Left forelimb (tissue), 1 donor: ENCODE measurements around the gene CLEC5A.
"Not testable (repeated sequence)": the region's sequence is repeated elsewhere in the genome, so short reads cannot be mapped to it uniquely, and the experiment has no call there.

Source experiments
- DNase-seq: peaks from one replicate; pipeline ENCODE4 v3.0.0-alpha.2; 2018; ENCODE audit warnings: low spot score

CLEC5A gene

DNA sequence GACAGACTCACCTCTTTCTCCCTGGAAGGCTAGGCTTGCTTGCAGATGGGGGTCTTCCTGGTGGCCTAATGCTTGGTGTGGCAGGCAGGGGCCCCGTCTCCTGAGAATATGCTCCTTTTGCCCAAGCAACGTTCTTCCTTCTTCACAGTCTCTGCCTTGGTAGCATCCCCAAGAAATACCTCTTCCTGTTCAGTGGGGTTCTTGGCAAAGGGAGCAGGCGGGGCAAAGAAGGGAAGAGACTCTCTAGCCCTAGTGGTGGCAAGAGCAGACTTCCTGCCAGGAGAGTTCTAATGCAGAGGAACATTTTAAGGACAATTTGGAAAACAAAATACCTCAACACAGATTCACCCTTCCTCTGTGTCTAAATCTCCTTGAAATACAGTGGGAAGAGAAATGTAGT is at the start of gene CLEC5A:
CLEC5A (minus strand) TSS at position 179 of the 400 bp plus-strand sequence. CDS start 682 bp downstream, outside the sequence.
- DNase-seq, result no peak

GRCh38 chr7:141993354-141993753 is 46.6 kb upstream of the CLEC5A start:
- no peak for DNase-seq

DNA sequence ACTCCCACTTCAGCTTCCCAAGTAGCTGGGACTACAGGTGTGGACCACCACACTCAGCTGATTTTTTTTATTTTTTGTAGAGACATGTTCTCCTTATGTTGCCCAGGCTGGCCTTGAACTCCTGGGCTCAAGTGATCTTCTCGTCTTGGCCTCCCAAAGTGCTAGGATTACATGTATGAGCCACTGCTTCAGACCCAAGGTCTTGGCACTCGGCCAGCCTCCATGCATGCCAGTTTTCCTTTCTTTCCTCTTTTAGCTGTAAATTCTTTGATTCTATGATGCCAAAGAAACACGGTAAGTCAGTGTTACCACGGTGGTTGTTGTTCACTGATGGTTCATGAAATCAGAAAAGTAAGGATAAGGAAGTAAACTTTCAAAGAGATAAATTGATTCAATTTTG is 45.9 kb upstream of the CLEC5A start:
- no peak for DNase-seq

DNA sequence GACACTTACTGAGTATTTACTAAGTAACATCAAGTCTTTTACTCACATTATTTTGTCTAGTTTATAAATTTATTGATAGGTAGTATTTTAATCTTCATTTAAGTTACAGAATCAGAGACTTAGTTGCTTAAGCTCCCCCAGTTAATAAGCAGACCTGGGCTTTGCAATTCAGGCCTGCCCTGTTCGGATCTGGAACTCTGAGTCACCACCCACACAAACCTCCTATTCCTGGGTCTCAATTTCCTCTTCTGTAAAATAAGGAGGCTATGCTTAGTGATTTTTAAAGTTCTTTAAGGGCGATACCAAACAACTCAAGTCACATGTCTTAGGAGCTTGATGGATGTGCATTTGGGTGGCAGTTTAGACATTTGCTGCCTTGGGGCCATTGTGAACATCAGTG is 45.4 kb upstream of the CLEC5A start:
- DNase-seq, result no peak

- DNase-seq, result no peak
These were observed 44.4 kb upstream of the CLEC5A start for GRCh38 chr7:141991140-141991539.

DNA sequence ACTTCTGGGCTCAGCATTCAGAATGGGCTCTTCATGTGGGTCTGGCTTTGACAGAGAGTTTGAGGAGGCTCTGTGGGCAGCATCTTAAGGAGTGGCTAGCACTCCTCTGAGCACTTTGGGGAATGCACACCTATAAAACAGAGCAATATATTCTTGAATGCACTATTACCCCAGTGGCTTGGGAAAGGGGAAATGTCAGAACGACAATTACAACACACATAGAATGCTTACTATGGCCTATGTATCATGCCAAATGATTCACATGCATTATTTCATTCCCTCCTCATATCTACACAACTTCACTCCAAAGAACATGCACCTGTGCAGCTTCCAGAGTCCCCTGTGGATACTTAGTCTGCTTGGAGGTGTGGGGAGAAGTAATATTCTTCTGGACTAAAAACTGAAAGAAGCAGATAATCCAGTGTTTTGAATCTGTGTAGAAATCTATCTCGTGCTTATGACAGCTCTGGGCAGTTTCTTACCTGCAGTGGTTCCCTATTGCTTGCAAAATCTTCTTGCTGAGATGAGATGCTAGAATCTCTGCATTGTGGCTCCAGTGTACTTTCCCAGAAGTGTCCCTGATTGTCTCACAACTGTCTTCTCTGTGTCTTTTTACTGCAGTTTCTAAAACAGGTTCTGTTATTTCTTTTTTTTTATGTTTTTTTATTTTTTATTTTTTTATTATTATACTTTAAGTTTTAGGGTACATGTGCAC is 43.4 kb upstream of the CLEC5A start:
- DNase-seq, result no peak

GRCh38 chr7:141987803-141988202 is 41.0 kb upstream of the CLEC5A start:
- DNase-seq, result not testable (repeated sequence)

- DNase-seq, result no peak
These were observed 40.1 kb upstream of the CLEC5A start for GRCh38 chr7:141986923-141987322.

DNA sequence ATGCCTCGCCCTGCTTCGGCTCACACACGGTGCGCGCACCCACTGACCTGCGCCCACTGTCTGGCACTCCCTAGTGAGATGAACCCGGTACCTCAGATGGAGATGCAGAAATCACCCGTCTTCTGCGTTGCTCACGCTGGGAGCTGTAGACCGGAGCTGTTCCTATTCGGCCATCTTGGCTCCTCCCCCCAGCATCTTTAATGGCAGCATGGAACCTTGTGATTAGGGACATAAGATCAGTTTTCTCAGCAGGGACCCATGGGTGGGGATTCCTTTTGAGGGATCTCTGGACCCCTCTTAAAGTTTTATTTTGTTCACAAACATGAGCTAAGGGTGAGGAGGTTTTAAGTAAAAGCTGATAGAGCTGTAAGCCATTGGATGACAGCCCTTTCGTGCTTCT is 39.2 kb upstream of the CLEC5A start:
- not testable (repeated sequence) for DNase-seq

GRCh38 chr7:141979568-141979967 is 32.8 kb upstream of the CLEC5A start:
- DNase-seq, result no peak

- DNase-seq, result no peak
These were observed 31.6 kb upstream of the CLEC5A start for GRCh38 chr7:141978351-141978750.

DNA sequence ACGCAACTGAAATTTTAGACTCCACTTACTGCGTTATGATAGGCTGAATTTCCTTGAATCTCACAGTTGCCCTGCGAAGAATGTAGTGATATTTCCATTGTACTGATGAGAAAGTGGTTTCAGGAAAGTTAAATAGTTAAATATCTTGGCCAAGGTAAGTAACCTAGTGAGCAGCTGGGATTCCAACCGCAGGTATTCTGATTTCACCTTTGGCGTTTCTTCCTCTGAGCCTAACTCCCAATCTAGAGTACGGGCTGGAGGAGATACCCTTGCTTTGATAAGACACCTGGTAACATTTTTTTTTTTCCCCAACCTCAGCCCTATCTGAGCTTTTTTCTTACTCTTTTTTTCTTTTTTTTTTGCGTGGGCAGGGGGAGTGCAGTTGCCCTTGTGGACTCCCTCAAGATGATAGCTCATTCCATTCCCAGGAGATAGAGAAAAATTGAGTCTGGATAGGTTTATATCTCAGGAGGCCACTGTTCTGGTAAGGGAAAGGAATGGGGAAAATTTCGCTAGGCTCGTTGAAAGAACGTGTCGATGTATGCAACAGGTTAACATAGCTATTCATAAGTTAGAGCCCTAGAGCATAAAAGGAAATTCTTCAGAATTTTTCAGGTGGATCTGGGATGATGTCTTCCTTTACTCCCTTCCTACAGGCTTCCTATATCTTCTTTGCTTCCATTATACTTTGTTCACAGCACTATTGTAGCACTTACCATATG is 29.9 kb upstream of the CLEC5A start:
- no peak for DNase-seq

DNA sequence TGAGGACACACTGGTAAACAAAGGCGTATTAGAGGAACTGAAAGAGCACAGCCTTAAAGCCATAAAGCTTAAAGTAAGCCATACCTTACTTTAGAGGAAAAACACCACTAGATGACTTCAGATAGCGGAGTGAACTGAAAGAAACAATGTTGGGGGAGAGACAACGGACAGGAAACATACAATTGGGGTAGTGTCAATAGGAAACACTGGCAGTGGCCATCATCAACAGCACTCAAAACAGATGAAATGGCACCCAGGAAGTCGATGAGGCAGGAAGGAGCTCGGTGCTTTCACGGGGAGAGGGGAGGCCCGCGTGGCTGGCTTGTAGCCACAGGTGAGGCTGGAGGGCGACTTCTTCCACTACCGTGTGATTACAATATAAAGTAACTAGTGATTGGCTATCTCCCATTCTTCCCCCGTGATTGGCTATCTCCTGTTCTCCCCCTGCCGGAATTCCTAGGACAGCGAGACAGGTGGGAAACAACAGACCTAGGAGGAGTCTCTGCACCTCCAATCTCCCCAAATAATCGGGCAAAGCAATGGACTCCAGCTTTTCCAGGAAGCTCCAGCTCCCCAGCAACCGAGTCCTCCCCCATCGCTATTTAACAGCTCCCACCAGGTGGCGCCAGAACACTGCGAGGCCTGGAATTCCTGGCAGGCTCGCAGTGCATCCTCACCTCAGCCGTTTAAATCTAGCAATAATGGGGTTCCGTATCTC is 29.2 kb upstream of the CLEC5A start:
- no peak for DNase-seq

GRCh38 chr7:141974831-141975230 is 28.1 kb upstream of the CLEC5A start:
- no peak for DNase-seq

DNA sequence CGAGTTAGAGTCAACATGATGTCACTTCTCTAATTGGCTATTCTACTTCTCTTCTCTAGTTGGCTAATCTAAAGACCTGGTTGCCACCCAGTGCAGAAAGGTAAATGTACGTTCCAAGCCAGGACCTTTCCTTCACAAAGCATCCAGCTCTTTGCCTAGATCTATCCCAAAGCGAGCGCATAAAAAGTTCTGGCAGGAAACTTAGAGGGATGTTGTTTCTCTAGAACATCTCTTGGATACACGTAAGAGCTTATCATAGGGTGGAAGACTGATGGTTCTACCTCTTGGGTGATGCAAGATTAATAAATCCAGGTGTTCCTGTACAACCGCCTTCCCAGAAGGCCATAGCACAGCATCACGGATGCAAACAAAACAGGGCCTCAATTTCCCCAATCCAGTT is 26.9 kb upstream of the CLEC5A start, which contains the start of gene TAS2R38:
TAS2R38 (minus strand) TSS at position 101 of the 400 bp plus-strand sequence; CDS start at position 17, 84 bp downstream.
- no peak for DNase-seq

GRCh38 chr7:141960687-141961422 is 14.1 kb upstream of the CLEC5A start:
- no peak for DNase-seq

DNA sequence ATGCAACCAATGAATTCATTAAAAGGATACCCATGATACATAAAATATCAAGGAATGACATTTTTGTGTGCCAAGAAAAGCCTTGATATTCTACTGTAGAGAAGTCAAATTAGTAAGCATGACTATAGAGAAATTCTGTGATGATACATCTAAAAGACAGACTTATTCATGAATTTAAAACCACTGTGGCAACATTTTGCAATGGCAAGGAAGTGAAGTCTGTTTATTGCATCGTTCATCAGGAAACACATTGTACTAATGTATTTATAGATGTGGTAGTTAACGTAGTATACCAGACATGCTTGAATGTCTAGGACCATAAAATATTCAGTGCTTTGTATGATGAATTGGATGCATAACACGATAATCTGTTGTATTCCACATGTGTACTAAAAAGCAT is 9.3 kb upstream of the CLEC5A start:
- DNase-seq, result no peak

GRCh38 chr7:141954334-141954733 is 7.6 kb upstream of the CLEC5A start:
- DNase-seq, result no peak

DNA sequence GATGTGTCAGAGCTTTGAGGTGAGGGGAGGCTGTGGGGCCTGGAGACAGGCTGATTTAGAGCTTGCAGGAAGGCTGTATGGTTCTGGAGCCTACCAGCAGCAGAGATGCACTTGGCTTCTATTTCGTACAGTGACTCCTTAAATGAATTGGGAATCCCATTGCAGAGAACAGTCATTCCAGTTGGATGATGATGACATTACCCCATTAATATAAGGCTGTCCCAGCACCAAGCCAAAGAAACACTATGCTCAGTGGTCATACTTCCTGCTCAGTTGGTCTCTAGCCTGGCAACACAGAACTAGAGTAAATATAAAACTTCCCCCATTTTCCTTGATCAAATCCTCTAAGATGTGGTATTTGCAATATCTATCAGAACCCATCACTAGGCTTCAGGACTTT is 5.7 kb upstream of the CLEC5A start:
- no peak for DNase-seq

- no peak for DNase-seq
These were observed 4.0 kb upstream of the CLEC5A start for GRCh38 chr7:141950806-141951205.

GRCh38 chr7:141949911-141950310 is 3.1 kb upstream of the CLEC5A start:
- DNase-seq, result no peak

- no peak for DNase-seq
These were observed 2.7 kb upstream of the CLEC5A start for GRCh38 chr7:141949451-141949850.
